Activated T-cell treated with anti-CD3 and anti-CD28 coated beads, Interleukin-2, amount 50 U/mL, for 1 hour (primary cell): ENCODE results near the gene SAMD14.

Experiments used
- DNase-seq: peaks from one replicate; pipeline ENCODE4 v3.0.0-alpha.2; 2020

SAMD14 gene

DNA sequence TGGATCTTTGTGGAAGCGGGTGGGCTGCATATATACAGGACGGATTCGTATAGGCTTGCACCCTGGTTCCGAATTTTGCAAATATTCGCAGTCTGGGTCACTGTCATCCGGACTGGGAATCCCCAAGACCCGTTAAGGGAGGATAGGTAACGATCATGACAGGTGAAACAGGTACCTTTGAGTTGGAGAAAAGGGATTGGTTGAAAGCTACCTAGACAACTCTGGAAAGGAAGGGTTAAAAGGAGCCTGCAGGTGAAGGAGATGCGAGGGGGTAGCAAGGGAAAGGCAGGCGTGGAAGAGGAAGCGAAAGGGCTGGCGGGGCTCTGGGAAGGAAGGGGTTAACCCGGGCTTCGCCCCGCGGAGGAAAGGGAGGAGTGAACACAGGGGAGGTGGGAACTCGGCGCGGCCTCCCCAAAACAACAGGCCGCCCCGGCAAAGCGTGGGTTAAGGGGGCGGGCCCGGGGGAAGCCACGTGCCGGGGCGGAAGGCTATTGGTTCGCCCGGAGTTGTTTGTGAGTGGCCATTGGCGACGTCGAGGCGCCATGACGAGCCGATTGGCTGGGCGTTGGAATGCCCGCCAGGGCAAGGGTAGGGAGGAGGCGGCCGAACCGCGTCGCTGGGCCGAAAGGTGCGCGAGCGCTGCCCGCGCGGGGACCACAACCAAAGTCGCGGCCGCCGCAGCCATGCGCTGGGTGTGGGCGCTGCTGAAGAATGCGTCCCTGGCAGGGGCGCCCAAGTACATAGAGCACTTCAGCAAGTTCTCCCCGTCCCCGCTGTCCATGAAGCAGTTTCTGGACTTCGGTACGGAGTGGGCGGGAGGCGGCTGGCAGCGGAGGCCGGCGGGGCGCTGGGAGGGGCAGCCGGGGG lies 35.0 kb downstream of the SAMD14 start, which contains the start of gene PDK2:
TSS of gene PDK2 (plus strand) at position 599 of the 867 bp plus-strand sequence. CDS start at position 684, 85 bp downstream.
- DNase-seq, result peak; percentile 95

GRCh38 chr17:50094243-50094752 lies 35.7 kb downstream of the SAMD14 start:
- DNase-seq, result peak; percentile 93

DNA sequence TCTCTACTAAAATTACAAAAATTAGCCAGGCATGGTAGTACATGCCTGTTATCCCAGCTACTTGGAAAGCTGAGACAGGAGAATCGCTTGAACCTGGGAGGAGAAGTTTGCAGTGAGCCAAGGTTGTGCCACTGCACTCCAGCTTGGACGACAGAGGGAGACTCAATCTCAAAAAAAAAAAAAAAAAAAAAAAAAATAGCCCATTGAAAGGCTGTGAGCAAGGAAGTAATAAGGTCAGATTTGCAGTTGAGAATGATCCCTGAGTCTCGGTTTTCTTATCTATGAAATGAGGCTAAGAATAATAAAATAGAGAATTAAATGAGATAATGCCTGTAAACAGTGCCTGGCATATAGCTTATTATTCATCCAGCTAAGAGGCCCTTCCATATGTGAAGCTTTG lies 36.2 kb downstream of the SAMD14 start:
- DNase-seq, result no peak

GRCh38 chr17:50093246-50093645 lies 36.7 kb downstream of the SAMD14 start:
- no peak for DNase-seq

GRCh38 chr17:50091918-50092285 lies 38.1 kb downstream of the SAMD14 start:
- no peak for DNase-seq

GRCh38 chr17:50090971-50091917 lies 38.7 kb downstream of the SAMD14 start:
- DNase-seq, result no peak

DNA sequence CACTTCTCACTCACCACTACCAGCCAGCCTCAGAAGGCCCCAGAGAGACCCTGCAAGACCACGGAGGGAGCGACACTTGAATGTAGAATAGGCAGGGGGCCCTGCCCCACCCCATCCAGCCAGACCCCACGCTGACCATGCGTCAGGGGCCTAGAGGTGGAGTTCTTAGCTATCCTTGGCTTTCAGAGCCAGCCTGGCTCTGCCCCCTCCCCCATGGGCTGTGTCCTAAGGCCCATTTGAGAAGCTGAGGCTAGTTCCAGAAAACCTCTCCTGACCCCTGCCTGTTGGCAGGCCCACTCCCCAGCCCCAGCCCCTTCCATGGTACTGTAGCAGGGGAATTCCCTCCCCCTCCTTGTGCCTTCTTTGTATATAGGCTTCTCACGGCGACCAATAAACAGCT lies 39.9 kb downstream of the SAMD14 start:
- no peak for DNase-seq

GRCh38 chr17:50088952-50089825 lies 40.8 kb downstream of the SAMD14 start:
- no peak for DNase-seq

- no peak for DNase-seq
Observed at GRCh38 chr17:50087912-50088405, 42.0 kb downstream of the SAMD14 start.

- DNase-seq, result peak; percentile 84
Observed at GRCh38 chr17:50087246-50087911, 42.6 kb downstream of the SAMD14 start.

- no peak for DNase-seq
Observed at GRCh38 chr17:50081757-50082156, 48.2 kb downstream of the SAMD14 start.

DNA sequence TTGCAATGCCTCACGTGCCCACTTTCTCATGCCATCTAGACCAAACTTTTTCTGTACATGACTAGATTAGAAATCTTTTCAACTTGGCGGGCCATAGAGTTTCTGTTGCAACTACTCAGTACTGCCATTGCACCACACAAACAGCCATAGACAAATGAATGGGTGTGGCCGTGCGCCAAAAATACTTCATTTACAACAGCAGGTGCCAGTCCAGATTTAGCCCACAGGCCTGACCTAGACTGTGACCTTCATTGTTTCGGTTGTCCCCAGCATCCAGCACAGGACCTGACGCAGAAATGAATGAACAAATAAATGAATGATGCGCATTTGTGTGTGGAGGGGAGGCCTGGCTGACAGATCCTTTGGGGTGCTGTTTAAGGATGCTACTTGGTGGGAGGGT lies 49.1 kb downstream of the SAMD14 start:
- DNase-seq, result no peak

- DNase-seq, result no peak
Observed at GRCh38 chr17:50080096-50080480, 49.9 kb downstream of the SAMD14 start.

- no peak for DNase-seq
Observed at GRCh38 chr17:50079334-50080095, 50.4 kb downstream of the SAMD14 start.

GRCh38 chr17:50078430-50078829 lies 51.5 kb downstream of the SAMD14 start:
- no peak for DNase-seq

- DNase-seq, result no peak
Observed at GRCh38 chr17:50076591-50077235, 53.2 kb downstream of the SAMD14 start.

DNA sequence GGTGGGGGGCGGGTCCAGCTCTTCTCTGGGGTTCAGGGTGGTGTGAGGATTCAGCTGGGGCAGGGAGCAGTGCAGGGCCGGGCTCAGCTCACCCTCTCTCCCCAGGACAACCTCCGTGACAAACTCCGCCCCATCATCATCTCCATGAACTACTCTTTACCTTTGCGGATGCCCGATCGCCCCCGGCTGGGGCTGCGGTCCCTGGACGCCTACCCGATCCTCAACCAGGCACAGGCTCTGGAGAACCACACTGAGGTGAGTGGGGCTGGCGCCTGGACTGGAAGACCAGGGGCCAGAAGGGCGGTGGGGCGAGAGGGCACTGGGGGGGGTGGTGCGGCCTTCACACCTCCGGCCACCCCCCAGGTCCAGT lies 53.8 kb downstream of the SAMD14 start:
- DNase-seq, result no peak

DNA sequence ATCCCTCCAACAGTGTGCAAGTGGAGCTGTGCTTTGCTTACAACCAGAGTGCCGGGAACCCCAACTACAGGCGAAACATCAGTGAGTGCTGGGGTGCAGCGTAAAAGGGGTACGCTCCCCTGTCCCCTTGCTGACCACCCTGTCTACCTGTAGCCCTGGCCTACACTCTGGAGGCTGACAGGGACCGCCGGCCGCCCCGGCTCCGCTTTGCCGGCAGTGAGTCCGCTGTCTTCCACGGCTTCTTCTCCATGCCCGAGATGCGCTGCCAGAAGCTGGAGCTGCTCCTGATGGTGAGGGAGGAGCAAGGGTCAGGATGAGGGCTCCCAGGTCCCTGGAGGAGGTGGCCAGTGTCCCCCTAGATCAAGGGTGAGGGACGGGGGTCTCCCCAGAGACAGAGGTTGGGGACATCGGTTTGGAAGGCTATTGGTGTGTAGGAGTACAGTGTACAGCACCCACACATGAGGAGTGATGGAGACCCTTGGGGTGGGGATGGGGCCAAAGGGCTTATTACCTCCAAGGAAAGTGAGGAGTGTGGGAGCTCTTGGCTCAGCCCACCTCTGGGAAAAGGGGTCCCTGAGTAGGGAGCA lies 54.4 kb downstream of the SAMD14 start:
- no peak for DNase-seq

- no peak for DNase-seq
Observed at GRCh38 chr17:50074227-50074626, 55.7 kb downstream of the SAMD14 start.

- DNase-seq, result no peak
Observed at GRCh38 chr17:50072925-50073324, 57.0 kb downstream of the SAMD14 start.
